Fibroblast of skin of left biceps (primary cell): ENCODE measurements around the gene LRP1.

ENCODE experiments used
- DNase-seq, 2 experiments: peaks; one replicate each; pipeline ENCODE4 v3.0.0-alpha.2; 2013; ENCODE audit warnings: low read depth in 2 of 2

The LRP1 gene

DNA sequence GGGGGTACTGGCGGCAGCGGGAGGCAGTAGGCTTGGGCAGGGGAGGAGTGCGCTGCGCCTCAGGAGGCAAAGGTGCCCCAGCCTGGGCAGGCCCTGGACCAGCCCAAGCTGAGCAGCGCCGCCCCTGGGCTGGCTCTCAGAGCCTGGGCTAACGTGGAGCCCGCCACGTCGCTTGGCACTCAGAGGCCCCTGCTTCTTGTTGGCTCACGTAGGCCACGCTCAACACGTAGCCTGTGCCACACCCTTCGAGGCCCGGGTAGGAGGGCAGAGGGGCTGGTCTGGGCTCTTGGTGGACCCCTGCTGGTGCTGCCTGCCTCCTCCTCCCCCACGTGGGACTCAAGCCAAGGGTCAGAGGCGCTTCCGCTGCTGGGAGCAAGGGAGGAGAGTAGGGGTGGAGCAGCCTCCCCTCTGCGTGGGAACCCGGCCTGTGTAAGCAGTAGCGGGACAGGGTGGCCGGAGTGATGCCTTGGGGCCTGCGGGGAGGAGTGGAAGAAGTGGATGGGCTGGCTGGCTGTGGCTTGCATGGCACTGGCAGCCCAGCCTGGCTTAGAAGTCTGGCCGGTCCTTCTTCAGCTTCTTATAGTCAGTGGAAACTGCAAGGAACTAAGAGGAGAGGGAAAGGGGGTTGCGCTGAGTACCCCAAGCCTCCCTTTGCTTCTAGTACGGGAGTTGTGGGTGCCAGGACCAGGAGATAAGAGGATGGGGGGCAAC lies 106.9 kb downstream of the LRP1 start:
- no peak for DNase-seq

DNA sequence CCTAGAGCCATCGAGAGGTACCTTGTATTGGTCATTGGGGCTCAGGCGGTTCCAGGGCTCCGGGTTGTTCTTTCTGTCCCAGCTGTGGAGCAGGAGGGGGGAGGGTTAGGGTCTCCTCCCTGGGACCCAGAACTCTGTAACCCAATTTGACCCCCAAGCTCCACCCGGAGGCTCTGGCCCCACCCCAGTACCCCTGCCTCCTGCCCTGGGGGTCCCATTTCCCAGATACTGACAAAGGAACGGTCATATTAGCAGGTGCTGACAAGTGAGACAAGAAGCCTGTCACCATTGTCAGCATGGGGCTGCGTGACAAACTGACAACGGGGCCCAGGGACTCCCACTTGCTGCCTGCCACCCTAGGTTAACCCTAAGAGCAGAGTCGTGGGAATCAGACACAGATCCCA lies 107.4 kb downstream of the LRP1 start:
- no peak for DNase-seq

DNA sequence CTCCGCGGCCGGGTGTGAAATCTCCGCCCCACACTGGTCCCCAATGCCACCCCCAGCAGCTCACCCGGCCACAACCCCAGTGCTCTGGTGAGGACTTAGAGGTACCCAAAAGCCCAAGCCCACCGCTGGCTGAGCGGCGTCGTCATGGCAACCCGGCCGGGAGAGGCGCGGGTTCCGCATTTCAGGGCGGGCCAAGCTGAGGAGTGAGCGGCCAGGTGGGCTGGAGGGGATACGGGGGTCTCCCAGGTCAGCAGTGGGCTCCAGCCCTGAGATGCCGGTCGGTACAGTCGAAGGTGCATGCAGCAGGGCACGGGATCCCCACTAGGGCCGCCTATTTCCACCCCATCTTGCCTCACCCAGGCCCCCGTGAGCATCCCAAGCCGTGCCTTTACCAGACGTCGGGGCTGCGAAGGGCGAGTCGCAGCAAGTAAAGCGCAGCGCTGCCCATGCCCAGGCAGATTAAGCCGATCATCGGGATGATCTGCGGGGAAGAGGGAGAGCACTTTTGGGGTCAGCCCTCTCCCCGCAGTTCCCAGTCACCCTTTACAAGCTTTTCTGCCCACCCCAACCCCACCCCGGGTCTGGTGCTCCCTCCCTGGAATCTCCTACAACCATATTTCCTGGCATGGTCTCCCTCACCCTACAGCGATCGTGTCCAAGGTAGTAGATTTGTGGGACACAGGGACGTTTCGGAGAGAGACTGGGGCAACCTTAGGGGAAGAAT lies 108.1 kb downstream of the LRP1 start:
- no peak for DNase-seq

DNA sequence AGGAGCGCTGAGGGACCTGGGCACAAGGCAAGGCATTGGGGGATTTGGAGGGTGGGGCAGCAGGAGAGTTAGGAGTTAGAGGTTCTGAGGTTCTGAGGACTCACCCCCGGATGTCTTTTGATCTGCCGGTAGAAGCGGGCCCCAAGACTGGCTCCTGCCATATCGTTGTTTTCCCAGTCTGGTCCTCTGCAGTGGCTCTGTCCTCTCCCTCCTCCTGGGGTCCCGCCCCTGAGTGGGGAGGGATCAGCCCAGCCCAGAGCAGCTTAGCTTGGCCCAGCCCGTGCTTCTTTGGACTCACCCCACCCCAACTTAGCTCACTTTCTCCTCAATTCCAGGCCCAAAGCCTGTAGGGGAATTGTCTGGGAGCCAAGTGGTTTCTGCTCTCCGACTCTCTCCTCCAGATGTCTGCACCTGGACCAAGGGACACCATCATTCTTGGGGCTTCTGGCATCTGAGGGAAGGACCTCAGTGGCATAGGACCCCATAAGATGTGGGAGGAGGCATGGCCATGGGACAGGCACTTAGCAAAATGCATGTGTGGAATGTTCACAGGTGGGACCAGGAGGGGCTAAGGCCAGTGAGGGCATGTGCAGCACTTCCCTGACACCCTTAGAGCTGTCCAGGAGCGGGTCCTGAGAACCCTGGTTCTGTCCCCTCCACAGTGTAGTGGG lies 108.8 kb downstream of the LRP1 start:
- no peak for DNase-seq

DNA sequence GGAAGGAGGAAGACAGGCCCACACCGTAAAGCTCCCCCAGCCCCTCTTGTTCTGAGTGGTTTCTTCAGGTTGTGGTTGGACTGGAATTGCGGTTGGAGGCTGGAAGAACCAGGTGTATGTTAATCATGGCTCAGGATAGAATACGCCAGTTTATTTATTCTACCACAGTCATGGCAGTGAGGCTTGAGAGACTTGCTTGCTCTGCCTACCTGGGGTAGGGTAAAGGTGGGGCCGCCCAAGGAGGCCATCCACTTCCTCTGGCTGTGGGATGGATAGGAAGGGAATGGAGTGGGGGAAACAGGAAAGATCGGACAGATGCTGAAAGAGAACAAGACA lies 109.3 kb downstream of the LRP1 start:
- no peak for DNase-seq

DNA sequence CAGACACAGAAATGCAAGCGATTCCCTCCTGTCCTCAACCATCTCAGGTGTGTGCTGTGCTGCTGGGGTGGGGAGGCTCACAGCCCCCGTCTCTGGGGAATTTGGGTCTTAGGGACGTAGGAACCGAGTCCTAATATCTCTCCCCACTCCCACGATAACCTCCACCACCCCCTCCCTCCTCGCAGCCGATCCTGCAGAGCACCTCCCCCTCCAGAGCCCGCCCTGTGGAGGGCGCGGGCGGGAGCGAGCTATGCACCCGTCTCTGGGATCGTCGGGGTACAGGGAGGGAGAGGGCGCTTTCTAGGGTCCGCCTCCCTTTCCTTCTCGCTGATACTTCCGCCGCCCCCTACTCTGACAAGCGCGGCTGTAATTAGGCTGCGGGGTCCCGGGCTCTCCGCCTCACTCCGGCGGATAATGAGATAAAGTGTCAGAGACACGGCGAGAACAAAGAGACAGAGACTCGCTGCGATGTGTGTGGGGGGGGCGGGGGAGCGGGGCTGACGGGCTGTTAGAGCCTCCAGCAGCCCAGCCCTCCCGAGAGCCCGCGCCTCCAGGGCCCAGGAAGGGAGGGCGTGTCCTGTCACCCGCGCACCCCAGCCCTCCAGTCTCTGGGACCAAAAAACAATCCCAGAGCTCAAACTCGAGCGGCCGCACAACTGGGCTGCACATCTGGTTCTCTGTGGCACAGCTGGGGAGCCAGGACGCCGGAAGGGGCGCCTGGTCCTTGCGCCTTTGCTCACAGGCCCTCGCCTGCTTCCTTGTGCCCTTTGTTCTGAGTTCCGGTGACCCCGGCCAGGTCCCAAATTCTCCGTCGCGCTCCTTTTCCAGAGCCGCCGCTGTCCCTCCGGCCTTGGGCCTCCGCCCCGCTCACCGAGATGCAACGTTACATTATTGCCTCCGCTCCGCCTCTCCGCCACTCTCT lies 109.9 kb downstream of the LRP1 start:
- no peak for DNase-seq

DNA sequence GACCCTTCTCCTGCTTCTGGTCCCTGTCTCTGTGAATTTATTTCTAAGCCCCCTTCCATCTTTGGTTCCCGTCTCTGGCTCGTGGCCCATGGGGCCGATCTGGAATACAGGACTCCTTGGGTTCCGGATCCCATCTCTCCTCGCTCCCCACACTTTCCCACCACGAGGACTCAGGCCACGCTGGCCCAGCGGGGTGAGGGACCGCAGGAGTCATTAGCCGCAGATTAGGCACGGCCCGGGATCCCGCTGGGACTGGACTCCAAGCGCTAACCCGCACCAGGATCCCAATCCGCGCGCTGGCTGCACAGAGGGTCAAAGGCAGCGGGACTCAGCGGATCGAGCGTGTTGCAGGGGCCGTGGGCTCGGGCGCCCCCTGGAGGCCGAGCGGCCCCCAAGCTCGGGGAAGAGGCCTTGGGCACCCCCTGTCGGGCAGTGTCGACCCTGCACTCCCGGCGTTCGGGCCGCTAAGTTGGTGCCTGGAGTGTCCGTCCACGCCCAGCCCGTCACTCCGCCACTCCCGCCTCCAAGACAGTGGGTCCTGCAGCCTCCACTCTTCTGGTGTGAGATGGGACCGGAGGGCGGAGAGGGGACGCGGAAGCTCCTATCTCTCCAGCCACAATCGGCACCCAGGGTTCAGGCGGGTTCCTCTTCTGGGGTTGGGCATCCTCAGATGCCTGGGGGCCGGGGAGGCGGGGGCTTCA lies 110.7 kb downstream of the LRP1 start:
- peak; percentile 62 for DNase-seq

DNA sequence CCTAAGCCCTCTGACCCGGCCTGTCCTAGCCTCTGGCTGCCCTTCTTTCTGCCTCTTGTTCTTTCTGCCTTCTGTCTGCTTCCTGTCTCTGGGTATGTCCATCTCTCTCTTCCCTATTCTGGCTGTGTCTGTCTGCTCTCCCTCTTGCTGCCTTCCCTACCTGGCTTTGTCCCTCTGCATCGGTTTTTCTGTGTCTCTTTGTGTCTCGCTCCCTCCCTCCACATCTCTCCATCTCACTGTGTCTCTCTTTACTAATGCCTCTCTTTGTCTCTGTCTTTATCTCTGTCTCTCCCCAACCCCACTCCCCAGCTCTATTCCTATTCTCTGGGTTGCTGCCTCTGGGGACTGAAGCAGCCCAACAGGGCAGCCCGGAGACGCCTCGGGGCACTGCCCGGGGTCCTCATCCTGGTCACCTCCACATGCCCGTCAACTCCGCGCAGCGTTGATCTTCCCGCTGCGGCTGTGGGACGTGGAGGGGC lies 111.3 kb downstream of the LRP1 start:
- DNase-seq = no peak

DNA sequence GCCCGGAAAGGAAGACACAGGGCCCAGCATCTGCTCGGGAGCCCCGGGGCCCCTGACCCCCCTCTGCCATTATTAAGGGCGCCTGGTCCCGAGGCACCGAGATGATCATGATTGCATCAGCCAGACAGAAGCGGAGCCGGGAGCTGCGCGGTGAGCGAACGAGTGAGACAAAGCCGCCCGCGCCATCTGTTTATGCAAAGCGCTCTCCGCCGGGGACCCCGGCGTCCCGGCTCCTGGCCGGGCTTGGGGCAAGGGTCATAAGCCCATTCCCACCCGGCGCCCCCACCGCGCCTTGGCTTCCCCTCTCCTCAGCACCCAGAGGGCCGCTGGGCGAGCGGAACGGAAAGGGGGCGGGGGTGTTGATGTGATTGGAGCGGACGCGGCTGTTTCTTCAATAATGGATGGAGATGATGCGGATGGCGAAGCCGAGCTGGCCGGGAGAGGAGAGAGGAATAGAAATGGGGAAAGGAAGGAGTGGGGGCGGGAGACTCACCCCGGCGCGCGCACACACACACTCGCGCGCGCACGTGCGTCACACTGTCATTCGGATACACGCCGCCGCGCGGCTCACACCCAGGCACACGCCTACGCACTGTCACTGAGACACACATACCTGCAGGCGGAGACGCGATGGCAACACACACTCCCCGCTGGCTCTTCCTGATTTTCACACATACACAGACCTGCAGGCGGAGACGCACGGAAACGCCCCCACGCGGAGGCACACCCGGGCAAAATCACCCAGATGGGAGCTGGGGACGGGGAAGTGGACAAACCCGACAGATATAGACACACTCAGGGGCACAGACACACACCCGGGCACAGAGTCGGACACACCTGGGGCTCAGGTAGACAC lies 112.0 kb downstream of the LRP1 start:
- no peak for DNase-seq

DNA sequence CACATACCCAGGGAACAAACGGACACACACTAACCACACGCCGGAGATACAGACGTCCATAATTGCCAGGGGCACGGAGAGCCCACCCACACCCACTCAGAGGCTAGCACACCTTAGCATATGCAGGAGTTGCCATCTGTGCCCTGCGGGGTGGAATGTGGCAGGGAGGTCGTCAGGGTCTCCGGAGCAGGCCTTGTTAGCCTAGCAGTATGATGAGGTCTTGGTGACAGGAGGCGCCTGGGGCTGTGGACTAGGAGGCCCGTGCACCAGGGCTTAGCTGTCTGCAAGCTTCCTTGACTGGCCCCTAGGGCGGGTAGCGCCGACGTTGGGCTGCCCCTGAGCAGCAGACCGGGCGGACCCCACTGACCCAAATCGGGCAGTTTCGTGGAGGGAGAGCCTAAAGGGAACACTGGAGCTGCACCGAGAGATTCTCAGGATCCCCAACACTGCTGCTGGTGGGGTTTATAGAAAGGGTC lies 112.7 kb downstream of the LRP1 start:
- no peak for DNase-seq

DNA sequence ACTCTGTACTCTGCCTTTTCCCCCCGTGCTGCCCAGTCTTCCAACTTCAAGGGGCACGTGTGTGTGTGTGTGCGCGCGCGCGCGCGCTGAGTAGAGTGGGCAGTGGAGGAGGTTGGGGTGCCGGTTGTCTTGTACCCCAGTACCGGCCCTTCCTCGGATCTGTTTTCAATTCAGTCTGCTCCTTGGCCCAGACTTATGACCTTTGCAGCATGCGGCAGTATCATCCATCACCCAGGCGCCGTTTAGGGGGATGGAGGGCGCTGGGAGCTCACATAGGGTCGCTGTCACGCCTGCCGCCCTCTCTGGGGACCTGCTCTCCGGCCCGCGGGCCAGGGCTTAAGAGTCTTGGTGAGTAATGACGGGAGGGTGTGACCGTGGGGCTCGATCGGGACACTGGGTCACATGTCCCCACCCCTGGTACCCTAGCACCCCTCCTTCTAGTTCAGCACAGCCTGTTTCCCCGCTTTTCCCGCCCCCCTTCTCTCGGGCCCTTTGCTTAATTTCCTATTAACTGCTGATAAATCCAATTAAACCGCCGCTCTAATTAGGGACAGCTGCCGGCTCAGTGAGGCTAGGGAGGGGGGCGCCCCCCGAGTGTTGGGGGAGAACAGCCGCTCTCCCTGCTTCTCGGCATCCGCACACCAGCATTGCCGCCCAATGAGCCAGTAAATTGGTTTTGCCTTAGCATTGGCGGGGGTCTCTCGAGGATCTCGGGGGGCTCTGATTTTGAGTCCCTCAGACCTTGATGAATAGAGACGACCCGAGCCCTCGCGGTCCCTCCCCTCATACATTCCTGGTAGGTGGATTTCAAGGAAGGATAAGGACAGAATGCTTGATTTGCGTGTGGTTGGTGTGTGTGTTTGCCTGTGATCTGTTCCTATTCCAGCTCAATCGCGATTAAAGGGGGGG lies 113.4 kb downstream of the LRP1 start:
- no peak for DNase-seq

DNA sequence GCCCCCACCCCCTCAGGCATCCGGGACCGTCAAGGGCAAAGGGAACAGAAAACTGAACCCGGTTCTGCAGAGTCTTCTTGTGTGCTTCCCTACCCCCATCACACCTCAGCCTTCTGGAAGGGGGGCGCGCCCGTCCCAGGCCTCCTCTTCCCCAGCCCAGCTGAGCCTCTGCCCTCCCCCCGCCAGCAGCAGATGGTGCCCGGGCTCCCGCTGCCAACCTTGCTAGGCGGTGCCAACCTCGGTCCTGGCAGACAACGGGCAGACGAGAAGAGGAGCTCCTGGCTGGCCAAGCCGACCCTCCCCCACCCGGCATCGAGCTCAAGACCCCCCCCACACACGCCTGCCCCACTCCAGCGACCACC lies 114.0 kb downstream of the LRP1 start:
- DNase-seq = no peak

DNA sequence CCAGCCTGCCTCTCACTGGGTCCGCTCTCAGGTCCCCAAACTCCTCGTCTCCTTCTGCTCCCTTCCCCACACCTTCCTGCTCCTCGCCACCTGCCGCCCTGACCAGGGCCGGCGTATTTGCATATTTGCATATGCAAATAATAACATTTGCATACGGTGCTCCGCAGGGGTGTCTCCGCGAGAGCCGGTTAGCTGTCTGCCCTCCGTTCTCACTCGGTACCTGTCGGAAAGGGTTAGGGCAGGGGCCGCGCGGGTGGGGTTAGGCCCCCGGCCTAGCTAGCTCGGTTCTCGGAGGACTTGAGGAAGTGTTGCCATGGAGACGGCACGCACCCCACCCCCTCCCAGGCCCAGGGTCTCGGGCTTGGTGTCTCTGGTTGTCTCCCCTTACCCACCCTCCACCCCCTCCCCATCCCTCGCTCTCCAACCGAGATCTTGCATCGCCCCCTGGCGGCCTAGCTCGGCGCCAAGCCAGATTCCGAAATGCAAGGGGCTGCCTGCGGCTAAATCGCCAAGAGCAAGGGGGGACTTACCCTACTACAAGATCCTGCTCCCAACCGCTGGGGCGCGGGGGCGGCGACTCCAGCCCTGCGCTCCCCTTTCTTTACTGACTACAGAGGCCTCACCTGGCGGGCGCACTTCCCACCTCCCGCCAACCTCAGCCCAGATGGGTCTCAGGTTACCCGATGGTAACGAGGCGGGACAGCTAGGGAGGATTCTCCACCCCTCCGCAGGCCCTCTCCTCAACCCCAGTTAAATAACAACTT lies 114.6 kb downstream of the LRP1 start:
- no peak for DNase-seq

DNA sequence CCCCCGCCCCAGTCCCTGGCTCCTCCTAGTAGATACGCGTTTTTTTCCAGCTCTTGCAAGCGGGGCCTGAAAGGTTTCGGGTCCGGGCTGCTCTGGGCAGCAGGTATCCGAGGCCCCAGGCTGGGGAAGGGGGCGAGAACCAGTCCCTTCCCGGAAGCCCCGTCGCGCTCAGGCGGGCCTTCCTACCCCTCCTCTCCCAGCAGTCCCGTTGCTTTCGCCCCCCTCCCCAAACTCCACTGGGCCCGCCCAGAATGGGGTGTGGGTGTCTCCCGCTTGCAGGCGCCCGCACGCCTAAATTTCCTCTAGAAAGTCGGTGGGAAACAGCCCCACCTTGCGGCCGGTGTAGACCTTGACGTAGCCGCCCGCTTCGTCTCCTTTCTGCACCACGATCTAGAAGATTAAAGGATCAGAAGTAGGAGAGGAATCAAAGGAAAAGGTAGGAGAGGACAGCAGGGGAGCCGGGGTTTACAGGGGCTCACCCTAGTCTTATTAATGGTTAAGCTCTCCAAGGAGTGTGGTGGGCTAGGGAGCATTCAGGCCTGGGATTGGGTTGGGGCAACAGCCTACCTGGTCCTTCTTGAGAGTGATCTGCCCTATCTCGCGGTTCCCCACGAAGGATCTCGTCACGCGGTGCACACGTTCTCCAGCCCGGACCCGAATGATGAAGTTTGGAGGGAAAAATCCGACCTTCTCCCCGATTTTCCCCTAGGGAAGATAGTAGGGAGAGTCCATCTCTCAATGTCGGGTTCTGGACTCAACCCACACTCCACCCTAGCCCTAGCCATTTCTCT lies 115.4 kb downstream of the LRP1 start:
- peak in 1 of 2 experiments; percentile 29 for DNase-seq

DNA sequence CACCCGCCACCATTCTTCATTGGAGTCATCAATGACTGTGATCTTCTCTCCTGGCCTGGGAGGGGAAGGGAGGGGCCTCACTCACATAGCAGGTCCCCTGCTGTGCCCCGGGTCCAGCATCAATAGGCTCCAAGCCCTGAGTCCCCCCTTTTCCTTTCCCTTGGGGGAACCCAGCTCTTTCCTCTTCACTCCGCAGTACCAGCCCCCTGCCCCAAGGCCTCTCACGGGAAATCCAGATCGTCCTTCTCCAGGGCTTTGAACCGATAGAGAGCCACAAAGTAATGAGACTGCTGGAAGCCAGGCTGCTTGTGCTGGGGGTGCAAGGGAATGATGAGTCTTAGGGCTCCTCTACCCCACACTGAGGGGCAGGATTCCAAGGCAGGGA lies 116.0 kb downstream of the LRP1 start:
- no peak for DNase-seq

DNA sequence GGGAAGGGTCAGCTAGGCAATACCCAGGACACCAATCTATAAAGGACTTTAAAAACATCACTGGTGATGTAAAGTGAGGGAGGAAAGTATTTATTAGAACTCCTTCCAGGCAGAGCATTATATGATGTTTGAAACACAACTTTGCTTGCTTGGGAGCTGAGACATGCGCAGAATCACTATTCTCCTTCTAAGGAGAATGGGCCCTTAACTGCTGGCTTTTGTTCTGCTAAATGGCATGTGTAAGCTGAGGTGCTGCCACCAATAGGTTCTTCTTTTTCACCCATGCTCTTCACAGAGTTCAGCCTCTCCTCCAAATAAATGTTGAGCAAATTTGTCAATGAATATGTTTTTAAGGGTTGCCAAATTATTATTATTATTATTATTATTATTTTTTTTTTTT lies 118.8 kb downstream of the LRP1 start:
- no peak for DNase-seq

DNA sequence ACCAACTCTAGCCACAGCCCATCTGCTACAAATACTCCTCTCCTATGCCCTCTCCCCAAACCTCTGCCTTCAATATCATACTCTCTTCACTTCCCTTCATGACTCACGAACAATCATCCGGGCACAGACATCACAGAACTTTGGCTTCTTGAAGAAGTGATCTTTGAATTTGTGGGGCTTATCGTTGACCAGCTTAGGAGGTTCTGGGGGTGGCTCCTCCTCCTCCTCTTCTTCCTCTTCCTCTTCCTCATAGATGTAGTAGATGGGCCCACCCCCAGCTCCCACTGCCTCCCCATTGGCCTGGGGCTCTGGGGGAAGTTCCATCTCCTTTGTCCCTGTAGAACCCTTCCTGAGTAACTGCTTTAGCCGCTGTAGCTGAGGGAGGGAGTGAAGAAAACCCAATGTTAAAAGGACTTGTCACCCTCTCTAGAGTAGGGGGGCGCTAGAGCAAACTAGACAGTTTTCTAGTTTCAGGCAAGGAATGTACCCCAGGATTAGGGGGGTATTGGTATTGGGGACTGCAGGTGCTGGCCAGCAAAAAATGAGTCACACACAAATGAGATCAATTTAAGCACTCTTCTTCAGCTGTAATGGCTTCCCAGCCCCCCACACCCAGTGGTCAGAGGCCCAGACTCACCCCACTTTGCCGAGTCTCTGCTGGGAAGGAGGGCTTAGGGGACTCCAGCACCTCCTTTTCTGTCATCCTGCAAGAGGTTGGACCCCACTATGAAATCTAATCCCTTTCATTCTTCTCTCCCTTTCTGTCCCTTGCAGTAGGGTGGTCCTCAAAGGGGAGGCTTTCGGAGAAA lies 120.9 kb downstream of the LRP1 start:
- no peak for DNase-seq
